SK-N-MC (cell line): ENCODE results near the gene ADPRM.

Experiments
- EZH2 ChIP-seq: fragments of 200-600 bp; sonication (generic); IDR thresholded peaks from one replicate; pipeline ENCODE4 v1.6.1; 2017; ENCODE audit warnings: antibody characterized with exemption
- POLR2AphosphoS5 ChIP-seq: IDR thresholded peaks from 2 replicates; pipeline ENCODE4 v1.6.1; 2012; ENCODE audit warnings: mild to moderate bottlenecking, low read depth, low read length, borderline replicate concordance

- TF ChIP-seq EZH2 (no peak), POLR2AphosphoS5 (no peak)
Observed at GRCh38 chr17:10674704-10675103, 22.7 kb upstream of the ADPRM start.
